ENCODE results near the gene TMEM132A. TPM values are rescaled to one million over a fixed set of nuclear protein-coding genes. Genes with fewer than 3 reads are reported as not detected.

TMEM132A gene
- total RNA-seq, 1 experiment from 2014 or later: 95.5 TPM

DNA sequence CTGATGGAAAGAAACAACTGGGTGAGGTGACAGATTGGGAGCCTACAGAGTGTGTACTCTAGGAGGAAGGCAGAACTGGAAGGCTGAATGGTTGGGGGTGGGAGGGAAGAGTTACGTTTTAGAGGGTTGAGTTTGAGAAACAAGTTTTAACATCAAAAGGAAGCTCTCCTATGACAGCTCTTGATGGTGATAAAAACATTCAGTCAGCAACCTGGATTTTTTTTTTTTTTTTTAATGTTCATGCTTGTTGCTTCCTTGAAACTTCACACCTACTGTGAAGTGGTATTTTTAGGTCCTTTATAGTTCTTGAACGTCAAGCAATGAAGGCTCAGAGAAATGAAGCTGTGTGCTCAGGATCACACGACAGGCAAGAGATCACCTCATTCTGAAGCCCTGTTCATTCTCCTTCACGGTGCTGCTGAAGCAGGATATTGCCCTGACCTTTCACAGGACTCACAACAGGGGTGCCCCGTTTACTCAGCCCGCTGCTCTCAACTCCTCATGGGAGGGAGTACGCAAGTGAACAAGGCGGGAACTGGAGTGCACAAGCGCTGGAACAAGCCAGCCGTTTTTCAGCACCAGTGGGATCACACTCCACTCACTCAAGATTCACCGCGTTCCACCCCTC lies 11.9 kb upstream of the TMEM132A start:
- Histone ChIP-seq H3K14ac (ENCODE audit: insufficient read depth, low read length) (no peak overlapping the region), H3K79me1 (ENCODE audit: insufficient read depth, low read depth, low read length, poor library complexity, severe bottlenecking) (no peaks in the 10 kb centered on the region), H3K4me2 (ENCODE audit: insufficient read depth, insufficient read length, low read length) (no peak overlapping the region), H3K27me3 (ENCODE audit: insufficient read depth, low read length) (no peaks in the 10 kb centered on the region; the same call in 1 of the 2 replicates), H3K27ac (ENCODE audit: insufficient read length, low read depth, low read length) (no peak overlapping the region), H2AFZ (ENCODE audit: low read length) (no peak overlapping the region), H3K56ac (ENCODE audit: insufficient read length, low read depth, low read length) (no peak overlapping the region), H3K18ac (ENCODE audit: insufficient read length, low read depth, low read length) (no peak overlapping the region), H2BK15ac (ENCODE audit: low read depth, low read length) (no peak overlapping the region), H3K23me2 (ENCODE audit: insufficient read length, low read depth, low read length, poor library complexity, severe bottlenecking) (peaks cover 22% of the 10 kb centered on the region), H2AK5ac (ENCODE audit: insufficient read length, low read length) (no peak overlapping the region), H3K4me1 (ENCODE audit: insufficient read depth, low read length) (peaks cover 2% of the 10 kb centered on the region; the same call in 1 of the 2 replicates), H3K9ac (ENCODE audit: extremely low read depth, insufficient read length, low read length) (no peak overlapping the region), H3K9me3 (ENCODE audit: control insufficient read depth, low read depth, low read length) (no peaks in the 10 kb centered on the region), H4K5ac (ENCODE audit: insufficient read length, low read depth, low read length) (no peak overlapping the region), H2BK20ac (ENCODE audit: low read depth, low read length, poor library complexity, severe bottlenecking) (no peak overlapping the region), H2BK5ac (ENCODE audit: insufficient read length, low read length) (no peak overlapping the region), H3T11ph (ENCODE audit: low read length) (no peak overlapping the region), H3K4ac (ENCODE audit: low read depth, low read length) (no peak overlapping the region), H4K91ac (ENCODE audit: insufficient read length, low read depth, low read length) (no peak overlapping the region), H3K23ac (ENCODE audit: insufficient read length, low read depth, low read length) (no peak overlapping the region), H4K8ac (replicated peaks; ENCODE audit: insufficient read length, low read depth, low read length) (no peak overlapping the region), H2BK12ac (ENCODE audit: insufficient read length, low read depth, low read length) (no peak overlapping the region), H2BK120ac (ENCODE audit: low read depth, low read length, poor library complexity, severe bottlenecking) (no peak overlapping the region), H4K20me1 (ENCODE audit: control insufficient read depth, insufficient read depth, insufficient read length) (no peaks in the 10 kb centered on the region), H3K79me2 (ENCODE audit: insufficient read depth, low read length) (no peaks in the 10 kb centered on the region; the same call in 1 of the 2 replicates)
- peaks cover 3 to 5% of the 10 kb centered on the region in 2 experiments; a peak in 4 of 5 replicates for H3K9me3 Mint-ChIP-seq
- no peak overlapping the region; a peak in 2 of 7 replicates for H3K27ac Mint-ChIP-seq
- TF ChIP-seq, protein P1, sequence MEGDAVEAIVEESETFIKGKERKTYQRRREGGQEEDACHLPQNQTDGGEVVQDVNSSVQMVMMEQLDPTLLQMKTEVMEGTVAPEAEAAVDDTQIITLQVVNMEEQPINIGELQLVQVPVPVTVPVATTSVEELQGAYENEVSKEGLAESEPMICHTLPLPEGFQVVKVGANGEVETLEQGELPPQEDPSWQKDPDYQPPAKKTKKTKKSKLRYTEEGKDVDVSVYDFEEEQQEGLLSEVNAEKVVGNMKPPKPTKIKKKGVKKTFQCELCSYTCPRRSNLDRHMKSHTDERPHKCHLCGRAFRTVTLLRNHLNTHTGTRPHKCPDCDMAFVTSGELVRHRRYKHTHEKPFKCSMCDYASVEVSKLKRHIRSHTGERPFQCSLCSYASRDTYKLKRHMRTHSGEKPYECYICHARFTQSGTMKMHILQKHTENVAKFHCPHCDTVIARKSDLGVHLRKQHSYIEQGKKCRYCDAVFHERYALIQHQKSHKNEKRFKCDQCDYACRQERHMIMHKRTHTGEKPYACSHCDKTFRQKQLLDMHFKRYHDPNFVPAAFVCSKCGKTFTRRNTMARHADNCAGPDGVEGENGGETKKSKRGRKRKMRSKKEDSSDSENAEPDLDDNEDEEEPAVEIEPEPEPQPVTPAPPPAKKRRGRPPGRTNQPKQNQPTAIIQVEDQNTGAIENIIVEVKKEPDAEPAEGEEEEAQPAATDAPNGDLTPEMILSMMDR (conservative IDR thresholded peaks at IDR 0.05): no peak
- H3K27me3 Mint-ChIP-seq (ENCODE audit: low read depth): peaks cover 46% of the 10 kb centered on the region
- no CpG with 5 or more reads among the region's 12 CpGs for WGBS (ENCODE audit: extremely low coverage, insufficient read length, low lambda C conversion rate)
- H3K4me3 Mint-ChIP-seq: no peak overlapping the region
- DNase-seq: no peak
- H3K4me1 Mint-ChIP-seq: peaks cover 39% of the 10 kb centered on the region in 2 experiments
- peaks cover 0 to 5% (median 4%) of the 10 kb centered on the region in 3 experiments; a peak in 5 of 7 replicates for H3K36me3 Mint-ChIP-seq (ENCODE audit: insufficient read depth in 1 of 3, low read depth in 3 of 3)
